ENCODE data around the gene COX6A1. TPM values are rescaled to one million over a fixed set of nuclear protein-coding genes. Genes with fewer than 3 reads are reported as not detected.

The COX6A1 gene
- total RNA-seq, 1 experiment from 2014 or later = 460 TPM

GRCh38 chr12:120412421-120412820 is 25.5 kb upstream of the COX6A1 start:
- no peak overlapping the region for H3K4me3 ChIP-seq (ENCODE audit: low read depth, low read length, poor library complexity, severe bottlenecking)
- DNase-seq (ENCODE audit: low spot score) = peak; percentile 37
- ChIA-PET CTCF (no interaction called here), POLR2A (ENCODE audit: low non-redundant PET) (interaction anchor here (0.5 kb wide), 1 partner anchor 41 kb away, joined by 3 read pairs; no protein-coding TSS in a partner anchor)
- H3K4me1 ChIP-seq (ENCODE audit: insufficient read depth, low read length, poor library complexity, severe bottlenecking) = no peaks in the 10 kb centered on the region
- intact Hi-C loops (cut with micrococcal nuclease; ENCODE audit: unreplicated experiment) = no loop called here
- H3K36me3 ChIP-seq (ENCODE audit: insufficient read depth, low read length, poor library complexity, severe bottlenecking) = no peaks in the 10 kb centered on the region
- no peaks in the 10 kb centered on the region for H3K27me3 ChIP-seq (replicated peaks; ENCODE audit: insufficient read depth, low read depth, low read length, poor library complexity)
- BruUV-seq (replicated peaks) = no TSS peak
- H3K9me3 ChIP-seq (ENCODE audit: low read depth, low read length, poor library complexity, severe bottlenecking) = no peaks in the 10 kb centered on the region
- H3K27ac ChIP-seq (ENCODE audit: low read depth, low read length, poor library complexity, severe bottlenecking) = no peak overlapping the region
- TF ChIP-seq EZH2 (IDR thresholded peaks at IDR 0.05; ENCODE audit: borderline replicate concordance, low read depth, low read length, poor library complexity, severe bottlenecking) (no peak), CTCF (conservative IDR thresholded peaks at IDR 0.05; ENCODE audit: low read depth, low read length) (no peak)

- Histone ChIP-seq H3K4me3 (ENCODE audit: low read depth, low read length, poor library complexity, severe bottlenecking) (no peak overlapping the region), H3K27me3 (replicated peaks; ENCODE audit: insufficient read depth, low read depth, low read length, poor library complexity) (no peaks in the 10 kb centered on the region), H3K27ac (ENCODE audit: low read depth, low read length, poor library complexity, severe bottlenecking) (no peak overlapping the region), H3K4me1 (ENCODE audit: insufficient read depth, low read length, poor library complexity, severe bottlenecking) (no peaks in the 10 kb centered on the region), H3K36me3 (ENCODE audit: insufficient read depth, low read length, poor library complexity, severe bottlenecking) (no peaks in the 10 kb centered on the region), H3K9me3 (ENCODE audit: low read depth, low read length, poor library complexity, severe bottlenecking) (no peaks in the 10 kb centered on the region)
- CTCF ChIA-PET = no interaction called here
- POLR2A ChIA-PET (ENCODE audit: low non-redundant PET) = no interaction called here
- TF ChIP-seq CTCF (conservative IDR thresholded peaks at IDR 0.05; ENCODE audit: low read depth, low read length) = no peak
- TF ChIP-seq EZH2 (IDR thresholded peaks at IDR 0.05; ENCODE audit: borderline replicate concordance, low read depth, low read length, poor library complexity, severe bottlenecking) = no peak
- no TSS peak for BruUV-seq (replicated peaks)
- no peak for DNase-seq (ENCODE audit: low spot score)
- intact Hi-C loops (cut with micrococcal nuclease; ENCODE audit: unreplicated experiment) = no loop called here
Measured at GRCh38 chr12:120413901-120414695, 23.8 kb upstream of the COX6A1 start.

- no peak overlapping the region for H3K4me3 ChIP-seq (ENCODE audit: low read depth, low read length, poor library complexity, severe bottlenecking)
- H3K9me3 ChIP-seq (ENCODE audit: low read depth, low read length, poor library complexity, severe bottlenecking) = no peaks in the 10 kb centered on the region
- no peaks in the 10 kb centered on the region for H3K27me3 ChIP-seq (replicated peaks; ENCODE audit: insufficient read depth, low read depth, low read length, poor library complexity)
- no TSS peak for BruUV-seq (replicated peaks)
- no peaks in the 10 kb centered on the region for H3K4me1 ChIP-seq (ENCODE audit: insufficient read depth, low read length, poor library complexity, severe bottlenecking)
- TF ChIP-seq EZH2 (IDR thresholded peaks at IDR 0.05; ENCODE audit: borderline replicate concordance, low read depth, low read length, poor library complexity, severe bottlenecking) (no peak), CTCF (conservative IDR thresholded peaks at IDR 0.05; ENCODE audit: low read depth, low read length) (no peak)
- CTCF ChIA-PET = no interaction called here
- POLR2A ChIA-PET (ENCODE audit: low non-redundant PET) = interaction anchor here (0.6 kb wide), 1 partner anchor 1163 kb away, joined by 17 read pairs; no protein-coding TSS in a partner anchor
- no peaks in the 10 kb centered on the region for H3K36me3 ChIP-seq (ENCODE audit: insufficient read depth, low read length, poor library complexity, severe bottlenecking)
- H3K27ac ChIP-seq (ENCODE audit: low read depth, low read length, poor library complexity, severe bottlenecking) = no peak overlapping the region
- no peak for DNase-seq (ENCODE audit: low spot score)
- intact Hi-C loops (cut with micrococcal nuclease; ENCODE audit: unreplicated experiment) = no loop called here
Measured at GRCh38 chr12:120416490-120417216, 21.3 kb upstream of the COX6A1 start.

Measured in A673 (cell line).